Retinal pigment epithelial cell (primary cell): ENCODE measurements around the gene ANKDD1A.

Experiments
- DNase-seq: peaks from one replicate; pipeline ENCODE4 v3.0.0-alpha.2; 2010; ENCODE audit warnings: low read depth
- H3K4me3 ChIP-seq: 2 replicates; pipeline ENCODE4 v1.5.1; 2011; ENCODE audit warnings: mild to moderate bottlenecking, low read length, control low read depth, moderate library complexity
- CTCF ChIP-seq: conservative IDR thresholded peaks from 2 replicates; pipeline ENCODE4 v1.5.1; 2011; ENCODE audit warnings: low read depth, low read length, control low read depth, inconsistent platforms

Gene ANKDD1A

DNA sequence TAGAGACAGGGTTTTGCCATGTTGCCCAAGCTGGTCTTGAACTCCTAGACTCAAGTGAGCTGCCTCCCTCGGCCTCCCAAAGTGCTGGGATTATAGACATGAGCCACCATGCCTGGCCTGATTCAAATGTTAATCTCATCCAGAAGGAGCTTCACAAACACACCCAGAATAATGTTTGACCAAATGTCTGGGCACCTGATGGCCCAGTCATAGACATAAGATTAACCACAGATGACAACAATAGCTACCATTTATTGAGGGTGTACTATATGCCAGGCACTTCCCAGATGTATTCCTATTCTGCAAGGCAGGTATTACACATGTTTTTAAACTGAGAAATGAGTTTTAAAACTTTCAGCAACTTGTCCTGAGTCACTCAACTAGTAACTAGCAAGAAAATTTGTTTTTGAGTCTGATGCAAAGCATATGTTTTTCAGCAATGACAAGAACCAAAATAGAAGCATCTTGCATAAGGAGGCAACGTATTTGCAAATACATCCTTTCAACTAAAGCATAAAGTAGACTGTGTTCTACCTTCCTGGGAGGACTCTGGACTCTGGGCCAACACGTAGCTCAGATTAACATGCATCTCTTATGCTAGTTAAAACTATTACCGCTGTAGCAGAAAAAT lies 86.2 kb downstream of the ANKDD1A start:
- TF ChIP-seq CTCF, result no peak
- H3K4me3 ChIP-seq, result no peak overlapping the region
- DNase-seq, result no peak

GRCh38 chr15:65004993-65005392 lies 93.3 kb downstream of the ANKDD1A start:
- H3K4me3 ChIP-seq, result no peak overlapping the region
- no peak for TF ChIP-seq CTCF
- DNase-seq, result no peak

- no peak overlapping the region for H3K4me3 ChIP-seq
- no peak for TF ChIP-seq CTCF
- DNase-seq, result no peak
Measured at GRCh38 chr15:65006876-65007275, 95.2 kb downstream of the ANKDD1A start.
